HG03108 (cell line): ENCODE data around the gene FAM89A.
A peak's percentile ranks its signal among the peaks of the same experiment; 100 is the strongest.
"Not testable (repeated sequence)": the region's sequence is repeated elsewhere in the genome, so short reads cannot be mapped to it uniquely, and the experiment has no call there.

ENCODE experiments used
- ATAC-seq: cut with Tn5 transposase; IDR thresholded peaks from one replicate; pipeline ENCODE4 v1.9.1; 2021; ENCODE audit warnings: moderate library complexity; ENCODE audit not compliant: unreplicated experiment

The FAM89A gene

DNA sequence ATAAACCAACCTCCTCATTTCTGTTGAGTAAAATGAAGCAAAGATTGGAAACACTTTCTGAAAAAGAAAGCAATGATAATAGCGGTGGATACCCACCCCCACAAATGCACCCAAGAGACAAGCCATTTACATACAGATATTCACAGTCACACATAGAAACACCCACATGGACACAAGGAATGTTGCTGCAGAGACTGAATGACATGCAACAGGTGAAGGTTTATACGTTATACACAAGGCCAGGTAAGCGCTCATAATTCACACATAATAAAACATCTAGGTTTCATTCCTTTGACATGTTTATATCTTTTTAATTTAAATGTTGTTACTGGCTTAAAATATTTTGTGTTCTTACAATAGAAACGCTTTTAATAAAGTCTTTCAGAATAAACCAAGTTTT lies 39.9 kb downstream of the FAM89A start:
- ATAC-seq: no peak

DNA sequence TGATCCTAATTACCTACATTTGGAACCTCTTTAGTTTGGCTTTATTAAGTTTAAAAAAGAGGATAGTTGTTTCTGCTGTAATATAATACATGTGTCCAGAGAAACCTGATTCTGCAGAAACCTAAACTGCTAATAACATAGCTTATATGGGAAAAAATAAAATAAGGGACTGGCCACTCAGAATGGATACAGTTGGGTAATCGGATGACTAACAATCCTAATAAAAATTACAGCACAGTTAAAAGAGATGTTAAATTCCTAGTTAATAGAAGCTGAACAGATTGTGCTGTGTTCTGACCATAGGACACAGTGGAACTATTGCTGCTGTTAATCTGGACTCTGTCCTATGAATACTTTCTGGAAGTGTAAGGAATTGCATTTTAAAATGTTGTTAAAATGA lies 45.2 kb downstream of the FAM89A start:
- ATAC-seq: no peak

DNA sequence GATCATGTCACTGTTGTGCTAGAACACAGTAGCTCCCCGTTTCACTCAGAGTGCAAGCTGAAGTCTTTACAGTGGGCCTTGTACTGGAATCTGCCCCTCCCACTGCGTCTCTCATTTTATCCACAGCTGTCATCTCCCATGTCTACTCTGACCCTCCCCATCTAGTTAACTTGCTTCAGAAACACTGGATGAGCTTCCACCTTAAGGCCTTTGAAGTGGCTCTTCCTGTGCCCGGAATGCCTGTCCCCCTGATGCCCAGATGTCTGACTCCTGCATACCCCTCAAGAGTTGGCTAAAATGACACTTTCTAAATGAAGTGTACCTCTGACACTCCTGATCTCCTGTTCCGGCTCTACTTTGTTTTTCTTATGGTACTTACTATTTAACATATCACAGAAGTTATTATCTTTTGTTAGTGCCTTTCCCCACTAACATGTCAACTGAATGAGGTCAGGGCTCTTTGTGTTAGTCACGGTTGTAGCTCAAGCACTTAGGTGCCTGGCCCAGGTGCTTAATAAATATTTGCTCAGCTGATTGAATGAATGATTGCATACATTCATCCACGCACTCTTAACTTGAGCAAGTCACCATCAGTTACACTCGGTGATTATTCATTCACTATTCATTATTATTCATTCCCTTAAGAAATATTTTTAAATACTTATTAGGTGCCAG lies 47.8 kb downstream of the FAM89A start:
- no peak for ATAC-seq

DNA sequence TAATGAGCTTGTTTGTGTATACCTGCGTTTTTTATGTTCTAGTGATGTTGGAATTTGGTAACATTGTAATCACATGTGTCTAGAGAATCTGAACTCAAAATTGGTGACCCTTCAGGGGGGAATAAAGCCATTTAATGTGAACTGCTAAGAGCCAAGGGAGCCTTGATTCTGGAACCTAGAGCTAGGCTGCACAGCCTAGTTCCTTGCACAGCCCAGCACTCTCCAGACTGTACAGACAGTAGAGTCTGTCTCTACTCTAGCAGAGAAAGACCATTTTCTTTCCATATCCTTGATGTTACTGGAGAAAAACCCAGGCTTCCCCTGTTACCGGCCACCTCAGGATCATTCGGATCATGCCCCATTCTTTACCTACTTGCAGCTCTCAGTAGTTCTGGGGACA lies 52.6 kb downstream of the FAM89A start:
- no peak for ATAC-seq

DNA sequence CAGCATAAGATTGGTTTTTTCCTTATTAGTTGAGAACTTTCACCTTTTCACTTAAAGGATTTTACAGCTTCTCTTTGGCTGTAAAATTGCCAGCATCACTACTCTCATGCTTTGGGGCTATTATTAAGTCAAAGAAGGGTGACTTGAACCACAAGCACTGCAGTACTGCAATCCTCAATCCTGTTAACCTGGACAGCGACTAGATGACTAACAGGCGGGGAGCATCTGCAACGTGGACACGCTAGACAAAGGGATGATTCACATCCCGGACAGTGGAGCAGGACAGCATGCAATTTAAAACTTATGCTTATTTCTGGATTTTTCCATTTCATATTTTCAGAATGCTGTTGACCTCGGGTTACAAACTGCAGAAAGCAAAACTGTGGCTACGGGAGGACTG lies 53.1 kb downstream of the FAM89A start:
- no peak for ATAC-seq

DNA sequence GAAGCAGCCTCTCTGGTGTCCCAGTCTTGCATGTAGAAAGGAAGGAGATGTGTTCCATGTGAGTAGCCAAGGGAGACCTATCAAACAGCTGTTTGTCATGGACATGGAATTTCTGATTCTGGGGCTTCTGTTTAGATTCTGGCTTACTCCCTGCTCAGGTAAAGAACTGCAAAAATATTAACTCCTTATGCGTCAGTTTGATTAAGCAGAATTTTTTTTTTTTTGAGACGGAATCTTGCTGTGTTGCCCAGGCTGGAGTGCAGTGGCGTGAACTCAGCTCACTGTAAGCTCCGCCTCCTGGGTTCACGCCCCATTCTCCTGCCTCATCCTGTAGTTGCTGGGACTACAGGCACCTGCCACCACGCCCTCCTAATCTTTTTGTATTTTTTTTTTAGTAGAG lies 54.3 kb downstream of the FAM89A start:
- ATAC-seq: no peak

DNA sequence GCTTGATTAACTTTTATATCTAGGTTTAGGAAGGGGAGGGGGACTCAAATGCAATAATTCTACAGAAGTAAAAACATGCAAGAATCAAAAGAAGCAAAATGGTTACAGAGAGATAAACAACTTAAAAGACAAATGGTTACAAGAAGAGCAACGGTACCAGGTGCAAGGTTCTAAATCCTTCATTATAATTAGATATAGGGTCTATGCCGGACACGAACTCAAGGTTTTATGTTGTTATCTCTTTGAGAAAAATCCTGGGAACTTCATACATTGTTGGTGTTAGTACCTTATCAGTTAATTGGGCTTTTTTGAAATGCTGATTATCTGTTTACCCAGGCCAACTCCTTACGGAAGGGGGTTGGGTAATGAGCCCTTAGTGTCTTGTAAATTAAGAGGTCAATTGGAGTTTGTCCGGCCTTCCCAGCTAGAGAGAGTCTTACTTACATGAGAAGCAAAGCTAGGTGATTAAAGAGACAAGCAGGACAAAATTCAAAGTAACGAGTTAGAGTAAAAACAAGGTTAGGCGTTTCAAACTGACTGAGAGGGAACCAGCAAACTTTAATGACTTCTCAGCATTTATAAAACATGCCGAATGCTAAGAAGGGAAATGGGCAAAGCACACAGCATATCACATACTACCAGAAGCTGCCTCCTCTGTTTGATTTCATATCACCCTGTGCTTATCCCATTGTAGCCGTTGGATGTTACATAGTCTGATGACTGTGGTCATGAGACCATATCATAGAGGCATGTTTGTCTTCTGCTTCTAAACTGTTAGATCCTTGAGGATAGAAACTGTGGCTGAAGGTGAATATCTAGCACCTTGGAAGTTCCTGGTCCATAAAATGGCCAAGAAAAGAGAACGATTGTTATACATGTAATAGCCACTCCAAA lies 55.2 kb downstream of the FAM89A start:
- not testable (repeated sequence) for ATAC-seq

DNA sequence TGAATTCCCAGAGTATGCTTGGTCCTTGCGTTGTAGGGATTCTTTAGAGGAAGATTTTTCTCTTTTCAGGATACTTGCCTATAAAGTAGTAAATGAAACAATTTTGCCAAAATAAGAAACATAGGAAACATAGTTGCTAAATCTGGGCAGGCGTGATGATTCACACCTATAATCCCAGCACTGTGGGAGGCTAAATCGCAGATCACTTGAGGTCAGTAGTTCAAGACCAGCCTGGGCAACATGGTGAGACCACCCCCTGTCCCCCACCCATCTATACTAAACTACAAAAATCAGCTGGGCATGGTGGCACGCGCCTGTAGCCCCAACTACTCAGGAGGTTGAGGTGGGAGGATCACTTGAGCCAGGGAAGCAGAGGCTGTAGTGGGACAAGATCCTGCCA lies 56.2 kb downstream of the FAM89A start:
- no peak for ATAC-seq

DNA sequence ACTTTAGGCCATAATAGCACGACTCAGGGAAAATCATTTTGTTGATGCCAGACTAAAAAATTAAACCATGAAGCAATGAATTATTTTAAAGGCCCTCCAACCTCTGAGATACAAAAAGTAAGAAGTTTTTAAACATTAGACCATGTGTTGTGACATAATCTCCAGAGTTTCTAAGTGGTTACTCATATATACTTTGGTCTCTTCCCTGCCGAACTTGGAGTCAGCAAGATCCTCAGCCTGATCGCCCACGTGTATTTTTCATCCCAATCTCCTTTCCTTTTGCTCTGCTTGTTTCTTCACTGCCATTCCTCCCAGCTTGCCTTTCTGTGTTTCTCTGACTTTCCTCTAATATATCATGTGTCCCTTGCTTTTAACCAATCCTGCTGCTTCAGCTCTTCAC lies 57.4 kb downstream of the FAM89A start:
- ATAC-seq: no peak

DNA sequence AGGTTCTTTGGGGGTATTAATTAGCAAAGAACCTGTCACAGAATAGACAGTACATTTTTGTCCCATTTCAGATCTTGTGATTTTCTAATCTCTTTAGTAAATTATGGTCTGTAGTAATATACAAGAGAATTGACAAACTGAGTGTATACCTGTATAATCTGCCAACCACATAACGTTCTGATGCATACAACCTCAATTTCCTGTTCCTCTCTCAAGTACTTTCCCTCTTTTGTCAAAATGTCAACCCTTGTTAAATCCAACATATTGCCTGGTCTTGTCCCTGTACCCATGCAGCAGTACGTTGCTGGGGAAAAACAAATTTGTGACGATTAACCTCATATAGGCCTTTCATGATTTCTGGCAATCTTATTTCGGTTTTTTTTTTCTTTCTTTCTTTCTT lies 60.1 kb downstream of the FAM89A start:
- no peak for ATAC-seq

DNA sequence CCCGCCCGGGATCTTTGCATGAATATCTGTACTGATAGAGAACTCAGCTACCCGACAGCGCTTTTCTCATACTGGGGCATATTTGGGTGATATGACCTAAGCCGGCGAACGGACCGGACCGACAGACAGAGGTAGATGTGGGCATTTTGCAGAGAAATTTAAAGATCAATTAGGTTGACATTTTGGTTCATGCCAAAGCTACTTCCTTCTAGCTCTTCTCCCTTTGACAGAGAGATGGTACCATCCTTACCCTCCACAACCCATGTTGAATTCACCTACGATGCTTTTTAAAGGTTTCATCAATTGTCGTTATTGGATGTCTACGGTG lies 60.7 kb downstream of the FAM89A start:
- ATAC-seq: no peak

DNA sequence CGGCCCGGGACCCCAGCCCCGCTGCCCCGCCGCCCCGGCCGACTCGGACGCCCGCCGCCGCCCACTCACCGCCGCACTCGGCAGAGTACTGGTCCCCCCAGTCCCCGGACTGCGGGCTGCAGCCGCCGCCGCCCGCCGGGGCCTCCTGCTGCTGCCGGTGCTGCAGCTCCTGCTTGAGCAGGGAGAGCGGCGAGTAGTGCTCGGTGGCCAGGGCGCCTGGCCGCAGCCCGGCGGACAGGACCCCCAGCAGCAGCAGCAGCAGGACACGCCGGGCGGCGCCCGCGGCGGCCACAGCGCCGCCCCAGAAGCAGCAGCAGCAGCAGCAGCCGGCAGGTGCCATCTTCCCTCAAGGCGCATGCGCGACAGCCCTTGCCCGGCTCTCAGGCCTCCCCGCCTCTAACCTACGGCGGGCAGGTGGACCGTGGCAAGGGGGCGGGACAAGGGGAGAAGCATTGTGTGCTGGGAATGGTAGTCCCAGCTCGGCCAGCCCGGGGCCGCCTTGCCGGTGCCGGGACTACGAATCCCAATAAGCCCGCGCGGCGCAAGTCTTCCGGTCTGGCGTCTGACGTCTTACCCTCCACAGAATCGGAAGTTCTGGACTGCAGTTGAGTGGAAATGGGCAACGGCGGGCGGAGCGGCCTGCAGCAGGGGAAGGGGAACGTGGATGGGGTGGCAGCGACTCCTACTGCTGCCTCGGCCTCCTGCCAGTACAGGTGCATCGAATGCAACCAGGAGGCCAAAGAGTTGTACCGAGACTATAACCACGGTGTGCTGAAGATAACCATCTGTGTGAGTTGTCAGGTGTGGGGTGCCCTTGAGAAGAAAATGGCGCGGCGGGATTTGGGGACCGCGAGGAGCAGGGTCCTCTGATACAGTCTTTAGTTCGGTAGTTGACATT lies 61.3 kb downstream of the FAM89A start, which contains the start of the genes ARV1 and TTC13:
ARV1 (plus strand) TSS at position 604 of the 898 bp plus-strand sequence; CDS start at position 616, 12 bp downstream.
TTC13 (minus strand) TSS at position 371 of the 898 bp plus-strand sequence; CDS start at position 340, 31 bp downstream.
- peak; percentile 89 for ATAC-seq

DNA sequence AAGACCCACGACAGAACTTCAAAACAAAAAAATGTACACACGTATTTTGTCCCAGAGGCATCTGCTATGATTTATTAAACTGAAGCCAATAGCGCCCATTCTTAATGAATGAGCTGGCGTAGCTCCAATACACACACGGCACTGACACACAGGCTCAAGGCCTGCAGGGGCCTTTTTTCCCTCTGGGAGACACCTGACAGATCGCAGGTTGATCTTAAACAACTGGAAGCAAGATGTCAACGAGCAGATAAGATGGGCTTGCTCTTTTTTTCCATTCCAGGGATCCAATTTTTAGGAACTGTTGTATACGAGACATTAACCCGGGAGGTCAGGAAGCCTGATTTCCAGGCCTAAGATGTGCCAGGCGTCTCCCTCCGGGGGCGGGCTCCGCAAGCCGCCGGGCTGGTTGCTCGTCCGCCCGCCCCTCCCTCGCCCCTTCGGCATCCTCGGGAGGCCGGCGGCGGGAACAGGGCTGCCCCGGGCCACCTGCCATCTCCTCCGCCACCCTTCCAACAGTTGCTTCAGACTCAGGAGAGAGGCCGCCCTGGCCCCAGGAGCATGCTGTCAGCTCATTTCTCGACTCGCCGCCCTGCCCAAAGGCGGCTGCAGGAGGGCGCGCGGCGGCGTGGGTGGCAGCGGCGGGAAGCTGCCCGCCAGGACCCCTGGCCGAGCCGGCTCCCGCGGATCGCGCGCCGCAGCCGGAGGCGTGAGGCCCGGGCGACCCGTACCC lies 62.1 kb downstream of the FAM89A start:
- ATAC-seq: peak; percentile 5

DNA sequence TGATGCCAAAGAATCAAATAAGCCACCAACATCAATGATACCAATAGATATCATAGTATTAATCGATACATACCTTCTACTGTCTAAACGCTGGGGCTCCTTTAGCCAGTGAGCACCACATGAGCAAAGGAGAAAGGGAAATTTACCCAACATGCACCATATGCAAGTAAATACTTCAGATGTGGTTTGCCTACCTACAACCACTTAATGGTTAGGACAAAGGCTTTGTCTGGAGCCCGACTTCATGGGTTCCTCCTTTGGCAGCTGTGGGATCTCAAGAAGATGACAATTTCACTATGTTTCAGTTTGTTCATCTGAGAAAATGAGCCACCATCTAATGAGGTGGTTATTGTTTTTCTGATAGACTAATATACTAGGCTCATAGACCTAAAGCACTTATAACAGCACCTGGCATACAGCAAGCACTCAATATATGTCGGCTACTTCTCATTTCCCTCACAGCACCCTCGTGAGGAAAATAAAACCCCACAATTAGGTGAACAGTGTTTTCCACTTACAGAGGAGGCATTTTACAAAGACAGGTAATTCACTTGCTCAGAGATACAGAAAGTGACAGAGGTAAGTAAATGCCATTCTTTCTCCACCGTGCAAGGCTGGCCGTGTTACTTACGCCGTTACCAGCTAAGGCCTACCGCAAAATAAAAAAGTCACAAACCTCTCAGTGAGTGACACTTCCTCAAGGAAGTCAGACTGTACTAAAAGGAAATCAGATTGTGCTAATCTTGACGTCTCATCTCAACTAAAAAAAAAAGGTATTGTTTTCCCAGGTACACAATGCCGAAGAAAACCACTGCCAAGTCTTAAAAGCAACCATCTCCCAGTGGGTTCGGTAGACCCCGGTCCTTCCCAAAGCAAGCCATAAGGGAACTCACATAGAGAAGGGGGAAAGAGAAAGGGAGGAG lies 63.0 kb downstream of the FAM89A start:
- no peak for ATAC-seq

DNA sequence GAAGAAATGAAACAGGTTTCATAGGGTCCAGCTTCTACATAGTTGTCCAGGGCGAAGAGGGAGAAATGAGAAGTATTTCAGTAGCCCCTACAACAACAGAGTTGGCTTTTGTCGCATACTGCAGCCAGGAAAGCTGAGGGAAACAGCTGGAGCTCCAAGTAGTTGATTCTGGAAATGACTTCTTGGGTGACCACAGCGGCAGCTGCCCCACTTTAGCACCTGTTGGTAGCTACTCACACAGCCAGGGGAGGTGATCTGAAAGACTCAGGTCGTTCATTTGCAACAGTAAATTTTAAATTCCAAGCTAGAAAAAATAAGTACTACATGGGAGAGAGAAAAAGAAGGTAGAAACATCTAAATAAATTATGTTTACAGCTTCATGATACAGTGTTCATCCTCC lies 63.7 kb downstream of the FAM89A start:
- ATAC-seq: no peak

DNA sequence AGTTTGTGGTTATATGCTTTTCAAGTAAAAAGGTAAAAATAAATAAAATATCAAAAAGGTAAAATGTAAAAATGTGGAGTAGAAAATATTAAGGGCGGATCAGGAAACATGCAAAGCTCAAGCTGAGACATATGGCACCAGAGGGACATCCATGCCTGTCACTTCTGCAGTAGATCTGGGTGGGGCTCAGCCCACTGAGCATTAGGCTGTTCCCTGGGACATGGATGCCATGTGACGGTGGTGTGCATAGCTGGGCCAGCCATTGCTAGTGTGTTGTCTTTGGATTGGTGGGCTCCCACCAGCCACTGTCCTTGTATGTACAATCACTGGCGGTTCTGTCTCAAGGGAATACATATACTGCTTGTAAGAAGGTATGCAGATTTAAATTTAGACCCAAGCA lies 64.4 kb downstream of the FAM89A start:
- no peak for ATAC-seq

DNA sequence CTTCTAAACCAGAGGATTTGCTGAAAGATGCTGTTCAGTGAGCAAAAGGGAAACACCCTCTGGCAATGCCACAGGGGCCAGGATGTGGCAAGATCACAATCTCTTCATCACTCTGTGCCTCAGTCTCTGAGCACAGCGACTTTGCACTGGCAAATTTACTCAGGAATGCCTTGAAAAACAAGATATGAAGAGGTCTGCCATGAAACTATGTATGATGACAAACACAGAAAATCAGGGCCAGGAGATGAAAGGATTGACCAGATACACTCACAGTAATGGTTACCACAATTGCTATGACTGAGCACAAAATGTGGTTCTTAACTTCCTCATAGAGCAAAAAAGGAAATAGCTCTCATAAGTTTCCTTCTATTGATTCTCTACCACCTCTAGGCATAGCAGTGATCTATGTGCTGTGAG lies 67.2 kb downstream of the FAM89A start:
- ATAC-seq: peak; percentile 67

DNA sequence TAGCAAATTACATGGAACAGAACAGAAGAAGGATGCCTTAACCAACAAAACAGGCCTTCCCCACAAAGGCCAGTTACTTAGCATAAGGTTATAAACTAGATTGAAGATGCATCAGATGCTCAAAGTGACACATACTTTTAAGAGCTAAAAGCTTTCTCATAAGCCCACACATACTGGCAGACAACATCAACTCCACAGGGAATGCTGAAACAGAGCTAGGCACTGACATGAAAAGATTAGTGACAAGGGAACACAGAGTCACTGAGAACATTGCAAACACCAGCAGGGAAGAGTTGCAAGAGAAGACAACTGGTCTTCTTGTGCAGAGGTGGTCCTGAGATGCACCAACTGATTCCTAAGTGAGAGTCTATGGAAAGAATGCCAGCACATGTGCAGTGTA lies 68.3 kb downstream of the FAM89A start:
- no peak for ATAC-seq

DNA sequence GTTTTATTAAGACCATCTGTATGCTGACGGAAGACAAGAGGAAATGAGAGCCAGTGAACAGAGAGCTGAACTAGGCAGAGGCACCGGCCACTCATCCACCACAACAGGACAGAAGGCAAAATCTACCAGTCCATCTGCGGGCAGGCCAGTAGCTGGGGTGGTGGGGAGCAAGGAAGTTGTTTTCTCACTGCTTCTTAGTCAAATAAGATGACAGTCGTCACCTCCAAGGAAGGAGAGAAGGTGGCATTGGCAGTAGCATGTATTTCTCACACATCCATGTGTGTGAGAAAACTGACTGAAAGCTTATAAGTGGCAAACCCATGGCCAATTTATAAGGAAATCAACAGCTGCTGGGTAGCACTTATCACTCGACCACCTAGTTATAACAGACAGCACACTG lies 69.6 kb downstream of the FAM89A start:
- ATAC-seq: no peak
